SK-N-SH treated with all-trans-retinoic acid at 6 μM for 48 hours (cell line): Measurements from ENCODE around the gene CHST13.

Source experiments
- OSR1 ChIP-seq: fragments of 250-450 bp; sonication (Bioruptor Pico); IDR thresholded peaks from 2 replicates; pipeline ENCODE4 v1.8.0; 2022; ENCODE audit warnings: moderate library complexity, mild to moderate bottlenecking, inconsistent platforms
- PATZ1 ChIP-seq: fragments of 250-450 bp; sonication (Bioruptor Pico); IDR thresholded peaks from 2 replicates; pipeline ENCODE4 v1.8.0; 2020; ENCODE audit warnings: mild to moderate bottlenecking, moderate library complexity, borderline replicate concordance
- PPARA ChIP-seq: fragments of 250-450 bp; sonication (Bioruptor Pico); IDR thresholded peaks from 2 replicates; pipeline ENCODE4 v1.5.0; 2020; ENCODE audit warnings: mild to moderate bottlenecking, borderline replicate concordance
- TF ChIP-seq, protein P1 (sequence below): fragments of 250-450 bp; sonication (Bioruptor Pico); IDR thresholded peaks from 2 replicates; pipeline ENCODE4 v1.5.0; 2020; ENCODE audit warnings: mild to moderate bottlenecking, moderate library complexity

DNA sequence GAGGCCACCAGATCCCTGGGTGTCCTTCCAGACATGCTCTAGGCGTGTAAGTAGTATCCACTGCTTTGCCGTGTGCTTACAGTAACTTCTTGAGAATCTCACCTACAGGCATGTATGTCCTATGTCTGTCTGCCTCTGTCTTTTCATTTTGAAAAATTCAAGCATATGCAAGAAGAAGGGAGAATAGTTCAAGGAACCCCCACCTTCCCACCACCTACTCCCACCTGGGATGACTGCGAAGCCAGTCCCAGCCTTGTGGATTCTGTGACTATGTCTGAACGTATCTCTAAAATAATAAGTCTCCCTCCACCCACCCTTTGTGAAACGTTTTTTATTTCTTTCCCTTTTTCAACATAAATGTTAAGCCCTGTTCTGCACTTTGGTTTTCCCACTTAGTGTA is 15.0 kb downstream of the CHST13 start:
- TF ChIP-seq PPARA, result no peak
- TF ChIP-seq PATZ1 (CRISPR knock-in tag), result no peak
- TF ChIP-seq, protein P1, sequence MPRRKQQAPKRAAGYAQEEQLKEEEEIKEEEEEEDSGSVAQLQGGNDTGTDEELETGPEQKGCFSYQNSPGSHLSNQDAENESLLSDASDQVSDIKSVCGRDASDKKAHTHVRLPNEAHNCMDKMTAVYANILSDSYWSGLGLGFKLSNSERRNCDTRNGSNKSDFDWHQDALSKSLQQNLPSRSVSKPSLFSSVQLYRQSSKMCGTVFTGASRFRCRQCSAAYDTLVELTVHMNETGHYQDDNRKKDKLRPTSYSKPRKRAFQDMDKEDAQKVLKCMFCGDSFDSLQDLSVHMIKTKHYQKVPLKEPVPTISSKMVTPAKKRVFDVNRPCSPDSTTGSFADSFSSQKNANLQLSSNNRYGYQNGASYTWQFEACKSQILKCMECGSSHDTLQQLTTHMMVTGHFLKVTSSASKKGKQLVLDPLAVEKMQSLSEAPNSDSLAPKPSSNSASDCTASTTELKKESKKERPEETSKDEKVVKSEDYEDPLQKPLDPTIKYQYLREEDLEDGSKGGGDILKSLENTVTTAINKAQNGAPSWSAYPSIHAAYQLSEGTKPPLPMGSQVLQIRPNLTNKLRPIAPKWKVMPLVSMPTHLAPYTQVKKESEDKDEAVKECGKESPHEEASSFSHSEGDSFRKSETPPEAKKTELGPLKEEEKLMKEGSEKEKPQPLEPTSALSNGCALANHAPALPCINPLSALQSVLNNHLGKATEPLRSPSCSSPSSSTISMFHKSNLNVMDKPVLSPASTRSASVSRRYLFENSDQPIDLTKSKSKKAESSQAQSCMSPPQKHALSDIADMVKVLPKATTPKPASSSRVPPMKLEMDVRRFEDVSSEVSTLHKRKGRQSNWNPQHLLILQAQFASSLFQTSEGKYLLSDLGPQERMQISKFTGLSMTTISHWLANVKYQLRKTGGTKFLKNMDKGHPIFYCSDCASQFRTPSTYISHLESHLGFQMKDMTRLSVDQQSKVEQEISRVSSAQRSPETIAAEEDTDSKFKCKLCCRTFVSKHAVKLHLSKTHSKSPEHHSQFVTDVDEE, result no peak
- no peak for TF ChIP-seq OSR1 (CRISPR knock-in tag)
